Measurements from ENCODE around the gene UPP1.

DNA sequence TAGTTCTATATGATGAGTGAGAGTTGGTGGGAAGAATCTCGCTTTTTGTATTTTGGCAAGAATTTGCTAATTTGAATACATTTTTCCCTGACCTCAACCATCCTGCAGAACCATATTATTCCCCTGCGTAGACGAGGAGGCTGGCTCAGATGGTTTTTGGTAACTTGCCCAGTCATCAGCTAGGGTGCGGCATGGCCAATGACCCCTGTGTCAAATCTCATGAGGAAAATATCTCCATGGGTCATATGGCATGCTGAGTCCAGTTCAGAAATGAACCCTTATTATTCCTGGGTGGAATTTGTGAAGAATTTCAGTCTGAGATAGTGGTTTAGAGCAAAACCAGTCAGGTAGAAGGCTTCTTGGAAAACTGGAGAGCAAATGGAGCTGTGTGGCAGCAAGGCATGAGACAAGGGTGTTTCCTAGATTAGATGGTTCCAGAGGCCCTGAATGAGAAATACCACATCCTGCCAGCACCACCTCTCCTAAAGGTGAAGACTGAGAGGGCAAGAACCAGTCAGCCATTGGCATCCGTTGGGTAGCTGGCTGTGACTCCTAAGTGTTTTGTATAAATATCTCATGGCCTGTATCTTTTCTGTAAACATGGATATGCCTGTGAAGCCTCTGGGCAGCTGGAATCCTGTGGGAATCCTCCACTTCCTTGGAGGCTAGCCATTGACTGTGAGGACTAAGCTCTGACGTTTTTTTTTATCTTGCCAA is 5.8 kb upstream of the UPP1 start:
- TF ChIP-seq CTCF (IDR thresholded peaks at IDR 0.05; ENCODE audit: low read length) (no peak), EZH2 (IDR thresholded peaks at IDR 0.05; ENCODE audit: borderline replicate concordance, low read length) (no peak)

Measured in OCI-LY1 (cell line).